GM23338 (cell line): ENCODE results near the gene DRC7. TPM values are rescaled to one million over a fixed set of nuclear protein-coding genes. Genes with fewer than 3 reads are reported as not detected.

Experiments
- ATAC-seq: fragments of 200-7000 bp; cut with Tn5 transposase; 3 replicates; pipeline ENCODE4 v1.9.1; 2020
- DNase-seq: peaks from one replicate; pipeline ENCODE4 v3.0.0-alpha.2; 2015; ENCODE audit warnings: low spot score
- H2AFZ ChIP-seq: fragments of 200-600 bp; sonication (generic); 2 replicates; pipeline ENCODE4 v1.8.0; 2016; ENCODE audit warnings: antibody characterized with exemption, mild to moderate bottlenecking, moderate library complexity
- H3F3A ChIP-seq: fragments of 200-600 bp; sonication (generic); replicated peaks from 2 replicates; pipeline ENCODE4 v1.8.0; 2017; ENCODE audit warnings: antibody characterized with exemption, mixed run types, low read depth
- H3K27ac ChIP-seq: fragments of 200-600 bp; sonication (generic); 2 replicates; pipeline ENCODE4 v1.6.1; 2016; ENCODE audit warnings: low read depth
- H3K27me3 ChIP-seq: fragments of 200-600 bp; sonication (generic); 2 replicates; pipeline ENCODE4 v1.8.0; 2016; ENCODE audit warnings: mild to moderate bottlenecking, mixed run types, moderate library complexity; ENCODE audit not compliant: insufficient read depth
- H3K36me3 ChIP-seq: fragments of 200-600 bp; sonication (generic); 2 replicates; pipeline ENCODE4 v1.8.0; 2016; ENCODE audit warnings: mild to moderate bottlenecking; ENCODE audit not compliant: insufficient read depth
- H3K4me1 ChIP-seq: fragments of 200-600 bp; sonication (generic); 2 replicates; pipeline ENCODE4 v1.8.0; 2016; ENCODE audit warnings: mild to moderate bottlenecking, moderate library complexity; ENCODE audit not compliant: insufficient read depth
- H3K4me2 ChIP-seq: fragments of 200-600 bp; sonication (generic); 2 replicates; pipeline ENCODE4 v1.7.1; 2017; ENCODE audit warnings: mixed run types
- H3K4me3 ChIP-seq: fragments of 200-600 bp; sonication (generic); 2 replicates; pipeline ENCODE4 v1.6.1; 2016; ENCODE audit warnings: mixed run types
- H3K79me2 ChIP-seq: fragments of 200-600 bp; sonication (generic); replicated peaks from 2 replicates; pipeline ENCODE4 v1.8.0; 2017; ENCODE audit warnings: mild to moderate bottlenecking; ENCODE audit not compliant: insufficient read depth
- H3K9me2 ChIP-seq: fragments of 200-600 bp; sonication (generic); 2 replicates; pipeline ENCODE4 v1.8.0; 2017; ENCODE audit not compliant: insufficient read depth
- H4K20me1 ChIP-seq: fragments of 200-600 bp; sonication (generic); replicated peaks from 2 replicates; pipeline ENCODE4 v1.8.0; 2017; ENCODE audit warnings: mild to moderate bottlenecking; ENCODE audit not compliant: insufficient read depth
- H3K27ac Mint-ChIP-seq: 2 replicates; pipeline ENCODE4 v1.8.0; 2020; ENCODE audit warnings: inconsistent platforms, mild to moderate bottlenecking, moderate library complexity, mixed read lengths
- H3K27me3 Mint-ChIP-seq: 3 replicates; pipeline ENCODE4 v1.8.0; 2022; ENCODE audit warnings: low read depth, mild to moderate bottlenecking, moderate library complexity, mixed read lengths, inconsistent platforms; ENCODE audit not compliant: insufficient read depth, poor library complexity
- H3K36me3 Mint-ChIP-seq: 3 replicates; pipeline ENCODE4 v1.8.0; 2021; ENCODE audit warnings: low read depth, mild to moderate bottlenecking, inconsistent platforms, moderate library complexity, mixed read lengths
- H3K4me1 Mint-ChIP-seq: 3 replicates; pipeline ENCODE4 v1.8.0; 2020; ENCODE audit warnings: mild to moderate bottlenecking, inconsistent platforms, mixed read lengths
- H3K4me3 Mint-ChIP-seq: 3 replicates; pipeline ENCODE4 v1.8.0; 2021; ENCODE audit warnings: moderate library complexity, mild to moderate bottlenecking, inconsistent platforms, mixed read lengths
- H3K9me3 Mint-ChIP-seq: 3 replicates; pipeline ENCODE4 v1.8.0; 2020; ENCODE audit warnings: moderate library complexity, mild to moderate bottlenecking, inconsistent platforms, mixed read lengths
- CTCF ChIP-seq, 2 experiments: fragments of 200-600 bp in 1 of 2; sonication (generic) in 1 of 2; conservative IDR thresholded peaks; 2 replicates each; pipeline versions ENCODE4 v1.5.1 to v1.6.1; 2016 to 2017; ENCODE audit warnings: antibody characterized with exemption in 2 of 2, low read depth in 2 of 2, mild to moderate bottlenecking in 2 of 2, moderate library complexity in 1 of 2
- ETS1 ChIP-seq: IDR thresholded peaks from 2 replicates; pipeline ENCODE4 v1.6.1; 2016; ENCODE audit warnings: antibody characterized with exemption
- POLR2AphosphoS5 ChIP-seq: IDR thresholded peaks from 2 replicates; pipeline ENCODE4 v1.6.1; 2016; ENCODE audit warnings: antibody characterized with exemption, low read depth
- REST ChIP-seq: IDR thresholded peaks from one replicate; pipeline ENCODE4 v1.6.1; 2018; ENCODE audit warnings: antibody characterized with exemption; ENCODE audit not compliant: unreplicated experiment
- ZNF114 ChIP-seq: fragments of 250-450 bp; sonication (Bioruptor Pico); IDR thresholded peaks from 2 replicates; pipeline ENCODE4 v1.5.0; 2020; ENCODE audit warnings: mild to moderate bottlenecking, moderate library complexity
- ZNF331 ChIP-seq: fragments of 250-450 bp; sonication (Bioruptor Pico); IDR thresholded peaks from 2 replicates; pipeline ENCODE4 v1.5.0; 2020; ENCODE audit warnings: low read depth, mild to moderate bottlenecking, moderate library complexity
- ZNF462 ChIP-seq: fragments of 250-450 bp; sonication (Bioruptor Pico); IDR thresholded peaks from 2 replicates; pipeline ENCODE4 v1.5.0; 2020; ENCODE audit warnings: mild to moderate bottlenecking, moderate library complexity
- polyA plus RNA-seq: library from polyadenylated mRNA; unstranded; fragments of >200 nt; fragmentation: Nextera tagmentation; extraction: Ambion mirVana; gene quantifications from 2 replicates; pipeline ENCODE4 v1.2.1, GENCODE V29; 2016
- total RNA-seq: library from RNA; depleted of rRNA; stranded (reverse); fragments of >200 nt; shearing (Covaris generic); gene quantifications from 2 replicates; pipeline ENCODE4 v1.2.3, GENCODE V29; 2014

The DRC7 gene
- total and polyA plus RNA-seq, 2 experiments from 2014 or later, result not detected

GRCh38 chr16:57743886-57744641, 49.5 kb downstream of the DRC7 start (continued):
- TF ChIP-seq ZNF114 (CRISPR knock-in tag) (no peak), ETS1 (no peak), CTCF (conservative IDR thresholded peaks at IDR 0.05; ENCODE audit: low read depth in 2 of 2) (no peak), REST (no peak)

GRCh38 chr16:57744642-57744903, 50.0 kb downstream of the DRC7 start:
- no peak overlapping the region for H3K27ac Mint-ChIP-seq
- DNase-seq (no peak), ATAC-seq (no peak)
- Histone ChIP-seq H3K79me2 (no peaks in the 10 kb centered on the region), H3K4me3 (no peak overlapping the region), H3K4me2 (no peak overlapping the region), H4K20me1 (no peaks in the 10 kb centered on the region; the same call in 1 of the 2 replicates), H3K27me3 (no peaks in the 10 kb centered on the region), H3F3A (no peaks in the 10 kb centered on the region), H3K4me1 (no peaks in the 10 kb centered on the region), H3K9me2 (no peaks in the 10 kb centered on the region), H3K36me3 (0 out of 2 replicates have a peak, but pooled peaks cover 7% of the 10 kb centered on the region), H3K27ac (no peak overlapping the region), H2AFZ (no peak overlapping the region)
- H3K36me3 Mint-ChIP-seq, result peaks cover 13% of the 10 kb centered on the region; the same call in 2 of the 3 replicates
- no peak overlapping the region for H3K4me3 Mint-ChIP-seq
- peaks cover 5% of the 10 kb centered on the region for H3K27me3 Mint-ChIP-seq
- H3K4me1 Mint-ChIP-seq, result no peaks in the 10 kb centered on the region; the same call in 2 of the 3 replicates
- H3K9me3 Mint-ChIP-seq, result no peaks in the 10 kb centered on the region
- TF ChIP-seq POLR2AphosphoS5 (no peak), ZNF331 (CRISPR knock-in tag) (no peak), ZNF462 (no peak), ETS1 (no peak), ZNF114 (CRISPR knock-in tag) (no peak)
